RWPE2 (cell line): ENCODE data around the gene ACP7.
A peak's percentile ranks its signal among the peaks of the same experiment; 100 is the strongest.

Experiments
- ATAC-seq: fragments of 200-7000 bp; cut with Tn5 transposase; 3 replicates; pipeline ENCODE4 v1.9.1; 2021; ENCODE audit warnings: low read depth
- DNase-seq: peaks from one replicate; pipeline ENCODE4 v3.0.0-alpha.2; 2020; ENCODE audit warnings: low spot score
- H3K27ac ChIP-seq: fragments of 450-650 bp; 2 replicates; pipeline ENCODE4 v1.5.1; 2017; ENCODE audit warnings: mild to moderate bottlenecking; ENCODE audit not compliant: poor library complexity, severe bottlenecking
- H3K27me3 ChIP-seq: fragments of 250-450 bp; sonication (Bioruptor Pico); 2 replicates; pipeline ENCODE4 v1.5.1; 2021; ENCODE audit warnings: mild to moderate bottlenecking, moderate library complexity; ENCODE audit not compliant: insufficient read depth, poor library complexity, severe bottlenecking
- H3K36me3 ChIP-seq: fragments of 250-450 bp; sonication (Bioruptor Pico); 2 replicates; pipeline ENCODE4 v1.5.1; 2020; ENCODE audit warnings: low read depth, mild to moderate bottlenecking, moderate library complexity
- H3K4me1 ChIP-seq: fragments of 250-450 bp; sonication (Bioruptor Pico); 2 replicates; pipeline ENCODE4 v1.5.1; 2021; ENCODE audit warnings: mild to moderate bottlenecking, moderate library complexity; ENCODE audit not compliant: insufficient read depth, poor library complexity, severe bottlenecking
- H3K4me3 ChIP-seq: fragments of 250-450 bp; sonication (Bioruptor Pico); 2 replicates; pipeline ENCODE4 v1.5.1; 2021; ENCODE audit warnings: mild to moderate bottlenecking, moderate library complexity; ENCODE audit not compliant: severe bottlenecking
- H3K9me3 ChIP-seq: fragments of 250-450 bp; sonication (Bioruptor Pico); 2 replicates; pipeline ENCODE4 v1.5.1; 2021; ENCODE audit warnings: mild to moderate bottlenecking, moderate library complexity; ENCODE audit not compliant: severe bottlenecking
- TF ChIP-seq, protein P1 (sequence below): fragments of 450-650 bp; IDR thresholded peaks from one replicate; pipeline ENCODE4 v1.5.1; 2017; ENCODE audit warnings: mild to moderate bottlenecking, moderate library complexity; ENCODE audit not compliant: poor library complexity, severe bottlenecking

ACP7 gene

GRCh38 chr19:39157275-39157996 lies 73.3 kb downstream of the ACP7 start:
- no peaks in the 10 kb centered on the region for H3K27me3 ChIP-seq
- DNase-seq, result no peak
- TF ChIP-seq, protein P1, sequence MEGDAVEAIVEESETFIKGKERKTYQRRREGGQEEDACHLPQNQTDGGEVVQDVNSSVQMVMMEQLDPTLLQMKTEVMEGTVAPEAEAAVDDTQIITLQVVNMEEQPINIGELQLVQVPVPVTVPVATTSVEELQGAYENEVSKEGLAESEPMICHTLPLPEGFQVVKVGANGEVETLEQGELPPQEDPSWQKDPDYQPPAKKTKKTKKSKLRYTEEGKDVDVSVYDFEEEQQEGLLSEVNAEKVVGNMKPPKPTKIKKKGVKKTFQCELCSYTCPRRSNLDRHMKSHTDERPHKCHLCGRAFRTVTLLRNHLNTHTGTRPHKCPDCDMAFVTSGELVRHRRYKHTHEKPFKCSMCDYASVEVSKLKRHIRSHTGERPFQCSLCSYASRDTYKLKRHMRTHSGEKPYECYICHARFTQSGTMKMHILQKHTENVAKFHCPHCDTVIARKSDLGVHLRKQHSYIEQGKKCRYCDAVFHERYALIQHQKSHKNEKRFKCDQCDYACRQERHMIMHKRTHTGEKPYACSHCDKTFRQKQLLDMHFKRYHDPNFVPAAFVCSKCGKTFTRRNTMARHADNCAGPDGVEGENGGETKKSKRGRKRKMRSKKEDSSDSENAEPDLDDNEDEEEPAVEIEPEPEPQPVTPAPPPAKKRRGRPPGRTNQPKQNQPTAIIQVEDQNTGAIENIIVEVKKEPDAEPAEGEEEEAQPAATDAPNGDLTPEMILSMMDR, result no peak
- no peak overlapping the region for H3K4me3 ChIP-seq
- H3K4me1 ChIP-seq, result peaks cover 29% of the 10 kb centered on the region
- H3K27ac ChIP-seq, result no peak overlapping the region
- H3K36me3 ChIP-seq, result no peaks in the 10 kb centered on the region
- no peak for ATAC-seq
- H3K9me3 ChIP-seq, result no peaks in the 10 kb centered on the region

- Histone ChIP-seq H3K4me3 (no peak overlapping the region), H3K27ac (no peak overlapping the region), H3K36me3 (no peaks in the 10 kb centered on the region), H3K27me3 (no peaks in the 10 kb centered on the region), H3K9me3 (no peaks in the 10 kb centered on the region), H3K4me1 (peaks cover 29% of the 10 kb centered on the region)
- TF ChIP-seq, protein P1, result no peak
- ATAC-seq (no peak), DNase-seq (peak; percentile 40)
These were observed 73.8 kb downstream of the ACP7 start for GRCh38 chr19:39157997-39158389.

DNA sequence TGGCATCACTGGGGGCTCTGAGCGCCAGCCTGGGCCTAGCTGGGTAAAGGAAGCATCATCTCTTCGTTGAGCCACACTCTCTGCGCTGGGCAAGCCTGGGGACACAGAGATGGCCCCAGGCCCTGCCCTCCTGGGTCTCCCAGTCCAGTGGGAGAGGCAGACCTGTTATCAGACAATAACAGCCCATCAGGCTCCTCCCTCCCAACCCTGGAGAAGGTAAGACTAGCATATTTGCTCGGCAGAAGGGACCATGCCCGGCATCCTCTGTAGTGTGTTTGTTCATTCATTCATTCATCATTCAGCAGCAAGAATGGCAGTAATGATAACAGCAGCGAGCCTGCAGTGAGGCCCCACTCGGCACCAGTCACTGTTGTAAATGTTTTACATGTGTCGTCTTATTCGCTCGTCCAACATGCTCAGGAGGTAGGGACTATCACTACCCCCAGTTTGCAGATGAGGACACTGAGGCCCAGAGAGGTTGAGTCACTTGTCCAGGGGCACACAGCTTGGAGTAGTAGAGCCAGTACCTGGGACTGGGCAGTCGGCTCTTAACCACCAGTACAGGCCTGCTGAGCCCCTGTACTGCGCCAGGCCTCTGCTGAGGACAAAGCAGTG lies 74.6 kb downstream of the ACP7 start:
- Histone ChIP-seq H3K36me3 (no peaks in the 10 kb centered on the region), H3K27me3 (no peaks in the 10 kb centered on the region), H3K9me3 (no peaks in the 10 kb centered on the region), H3K4me3 (no peak overlapping the region), H3K27ac (no peak overlapping the region), H3K4me1 (peaks cover 29% of the 10 kb centered on the region)
- ATAC-seq (no peak), DNase-seq (no peak)
- TF ChIP-seq, protein P1, result no peak

GRCh38 chr19:39160523-39160861 lies 76.3 kb downstream of the ACP7 start:
- Histone ChIP-seq H3K36me3 (no peaks in the 10 kb centered on the region), H3K27ac (peak overlapping the region; percentile 52), H3K27me3 (no peaks in the 10 kb centered on the region), H3K4me3 (no peak overlapping the region), H3K9me3 (no peaks in the 10 kb centered on the region), H3K4me1 (peaks cover 16% of the 10 kb centered on the region)
- ATAC-seq (peak; percentile 24), DNase-seq (peak; percentile 39)
- TF ChIP-seq, protein P1, result no peak
